ENCODE measurements around the gene GTF2IRD1.
"Not testable (repeated sequence)": the region's sequence is repeated elsewhere in the genome, so short reads cannot be mapped to it uniquely, and the experiment has no call there.

GTF2IRD1 gene

DNA sequence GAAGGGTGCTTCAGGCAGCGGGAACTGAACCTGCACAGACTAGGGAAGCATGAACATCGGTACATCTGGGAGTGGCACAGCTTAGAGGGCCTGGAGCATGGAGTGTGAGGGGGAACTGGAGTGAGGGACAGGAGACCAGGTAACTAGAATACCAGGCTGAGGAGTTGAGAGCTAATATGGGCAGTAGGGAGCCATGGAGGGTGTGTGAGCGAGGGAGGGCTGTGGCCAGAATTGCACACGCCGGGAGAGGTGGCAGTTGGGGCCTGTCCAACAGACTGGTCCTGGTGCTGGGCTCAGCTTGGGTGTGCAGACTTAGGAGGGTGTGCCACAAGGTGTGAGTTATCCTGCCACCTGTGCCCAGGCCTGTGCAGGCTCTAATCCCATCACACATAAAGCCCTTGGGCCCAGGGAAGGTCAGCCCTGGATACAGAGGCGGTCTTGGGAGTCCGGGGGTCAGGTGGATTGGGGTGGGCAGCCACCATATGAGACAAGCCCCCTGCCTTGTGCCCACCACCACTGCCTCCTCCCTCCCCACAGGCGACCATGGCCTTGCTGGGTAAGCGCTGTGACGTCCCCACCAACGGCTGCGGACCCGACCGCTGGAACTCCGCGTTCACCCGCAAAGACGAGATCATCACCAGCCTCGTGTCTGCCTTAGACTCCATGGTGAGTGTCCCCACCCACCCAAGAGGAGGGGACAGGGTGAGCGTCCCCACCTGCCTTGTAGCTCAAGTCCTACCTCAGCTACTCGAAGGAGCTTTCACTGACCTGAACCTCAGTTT, 54.0 kb downstream of the GTF2IRD1 start:
- DNase-seq (ENCODE audit: extremely low read depth in 1 of 2, low read depth in 1 of 2) = no peak

GRCh38 chr7:74509453-74509852, 55.7 kb downstream of the GTF2IRD1 start:
- DNase-seq (ENCODE audit: extremely low read depth in 1 of 2, low read depth in 1 of 2) = not testable (repeated sequence)

- DNase-seq (ENCODE audit: extremely low read depth in 1 of 2, low read depth in 1 of 2) = no peak
Observed at GRCh38 chr7:74511345-74511744, 57.6 kb downstream of the GTF2IRD1 start.

DNA sequence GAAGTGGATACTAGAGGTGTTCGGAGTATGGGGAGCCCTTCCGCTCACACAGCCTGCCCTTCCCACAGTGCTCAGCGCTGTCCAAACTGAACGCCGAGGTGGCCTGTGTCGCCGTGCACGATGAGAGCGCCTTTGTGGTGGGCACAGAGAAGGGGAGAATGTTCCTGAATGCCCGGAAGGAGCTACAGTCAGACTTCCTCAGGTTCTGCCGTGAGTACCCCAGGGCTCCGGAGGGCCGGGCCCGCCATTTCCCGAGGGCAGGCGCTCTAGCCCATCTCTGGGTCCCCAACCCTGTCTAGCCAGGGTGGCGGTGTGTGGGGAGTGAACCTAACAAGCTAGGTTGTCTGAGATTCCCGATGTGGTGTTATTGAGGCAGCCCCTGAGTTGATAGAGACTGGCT, 59.1 kb downstream of the GTF2IRD1 start:
- DNase-seq (ENCODE audit: extremely low read depth in 1 of 2, low read depth in 1 of 2) = no peak

DNA sequence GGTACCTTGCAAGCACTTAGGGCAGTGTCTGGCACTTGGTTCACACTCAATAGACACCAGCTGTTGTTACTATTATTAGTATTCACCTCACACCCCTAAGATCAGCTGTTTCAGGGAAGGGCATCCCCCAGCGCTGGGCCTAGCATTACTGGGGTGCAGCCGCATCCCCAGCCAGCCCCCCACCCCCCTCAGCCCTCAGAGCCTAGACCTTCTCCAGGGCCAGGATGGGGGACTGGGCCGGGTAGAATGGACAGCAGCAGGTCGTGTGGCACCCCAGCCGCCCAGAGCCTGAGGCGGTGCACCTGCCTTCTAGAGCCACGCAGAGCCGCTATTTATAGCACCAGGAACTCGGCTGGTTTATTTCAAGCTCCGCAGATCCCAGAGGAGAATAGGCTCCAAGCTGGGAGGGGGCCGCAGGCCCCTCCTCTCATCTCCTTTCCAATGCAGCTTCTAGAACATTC, 60.5 kb downstream of the GTF2IRD1 start:
- DNase-seq (ENCODE audit: extremely low read depth in 1 of 2, low read depth in 1 of 2) = no peak

GRCh38 chr7:74515276-74515675, 61.6 kb downstream of the GTF2IRD1 start:
- no peak for DNase-seq (ENCODE audit: extremely low read depth in 1 of 2, low read depth in 1 of 2)

- DNase-seq (ENCODE audit: extremely low read depth in 1 of 2, low read depth in 1 of 2) = no peak
Observed at GRCh38 chr7:74516214-74516613, 62.5 kb downstream of the GTF2IRD1 start.

GRCh38 chr7:74518041-74518440, 64.3 kb downstream of the GTF2IRD1 start:
- DNase-seq (ENCODE audit: extremely low read depth in 1 of 2, low read depth in 1 of 2) = no peak

GRCh38 chr7:74518654-74519053, 64.9 kb downstream of the GTF2IRD1 start:
- DNase-seq (ENCODE audit: extremely low read depth in 1 of 2, low read depth in 1 of 2) = no peak

DNA sequence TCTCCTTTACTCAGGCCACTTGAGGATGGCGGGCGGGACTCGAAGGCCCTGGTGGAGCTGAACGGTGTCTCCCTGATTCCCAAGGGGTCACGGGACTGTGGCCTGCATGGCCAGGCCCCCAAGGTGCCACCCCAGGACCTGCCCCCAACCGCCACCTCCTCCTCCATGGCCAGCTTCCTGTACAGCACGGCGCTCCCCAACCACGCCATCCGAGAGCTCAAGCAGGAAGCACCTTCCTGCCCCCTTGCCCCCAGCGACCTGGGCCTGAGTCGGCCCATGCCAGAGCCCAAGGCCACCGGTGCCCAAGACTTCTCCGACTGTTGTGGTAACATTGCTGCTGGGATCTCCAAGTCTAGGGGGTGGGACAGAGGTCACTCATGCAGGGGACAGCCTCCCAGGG, 65.7 kb downstream of the GTF2IRD1 start:
- DNase-seq (ENCODE audit: extremely low read depth in 1 of 2, low read depth in 1 of 2) = no peak

GRCh38 chr7:74521855-74522254, 68.1 kb downstream of the GTF2IRD1 start:
- no peak for DNase-seq (ENCODE audit: extremely low read depth in 1 of 2, low read depth in 1 of 2)

GRCh38 chr7:74522281-74522905, 68.7 kb downstream of the GTF2IRD1 start:
- DNase-seq (ENCODE audit: extremely low read depth in 1 of 2, low read depth in 1 of 2) = no peak

- DNase-seq (ENCODE audit: extremely low read depth in 1 of 2, low read depth in 1 of 2) = no peak
Observed at GRCh38 chr7:74523015-74523414, 69.3 kb downstream of the GTF2IRD1 start.

GRCh38 chr7:74525140-74525539, 71.4 kb downstream of the GTF2IRD1 start:
- DNase-seq (ENCODE audit: extremely low read depth in 1 of 2, low read depth in 1 of 2) = no peak

- DNase-seq (ENCODE audit: extremely low read depth in 1 of 2, low read depth in 1 of 2) = no peak
Observed at GRCh38 chr7:74525881-74526280, 72.2 kb downstream of the GTF2IRD1 start.

DNA sequence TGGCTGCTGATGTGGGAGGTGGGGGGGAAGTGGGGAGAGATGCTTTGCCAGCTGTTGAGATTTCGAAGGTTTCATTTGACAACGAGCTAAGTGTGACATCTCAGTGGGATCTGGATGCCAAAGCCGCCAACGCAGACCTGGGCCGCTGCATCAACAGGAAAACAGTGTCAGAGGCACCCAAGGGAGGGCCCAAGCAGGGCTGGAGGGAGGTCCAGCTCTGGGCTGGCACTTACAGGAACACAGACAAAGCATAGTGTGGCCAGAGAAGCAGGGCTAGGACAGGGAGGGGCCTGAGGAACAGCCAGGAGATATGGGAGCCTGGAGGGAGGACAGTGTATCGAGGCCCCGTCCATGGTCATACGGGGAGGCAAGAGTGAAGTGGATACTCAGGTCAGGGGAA, 73.1 kb downstream of the GTF2IRD1 start:
- no peak for DNase-seq (ENCODE audit: extremely low read depth in 1 of 2, low read depth in 1 of 2)

GRCh38 chr7:74527842-74528241, 74.1 kb downstream of the GTF2IRD1 start:
- DNase-seq (ENCODE audit: extremely low read depth in 1 of 2, low read depth in 1 of 2) = no peak

DNA sequence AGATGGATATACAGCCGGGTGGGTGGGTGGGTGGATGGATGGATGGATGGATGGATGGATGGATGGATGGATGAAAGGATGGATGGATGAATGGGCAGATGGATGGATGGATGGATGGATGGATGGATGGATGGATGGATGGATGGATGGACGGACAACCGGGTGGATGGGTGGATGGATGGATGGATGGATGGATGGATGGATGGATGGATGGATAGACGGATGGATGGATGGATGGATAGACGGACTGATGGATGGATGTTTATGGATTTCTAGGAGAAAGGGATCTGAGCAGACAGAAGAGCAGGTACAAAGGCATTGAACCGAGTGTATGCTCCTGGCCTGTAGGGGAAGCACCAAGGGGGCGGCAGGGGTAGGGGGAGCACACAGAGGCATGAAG, 75.1 kb downstream of the GTF2IRD1 start:
- DNase-seq (ENCODE audit: extremely low read depth in 1 of 2, low read depth in 1 of 2) = not testable (repeated sequence)

- DNase-seq (ENCODE audit: extremely low read depth in 1 of 2, low read depth in 1 of 2) = no peak
Observed at GRCh38 chr7:74535951-74536356, 82.2 kb downstream of the GTF2IRD1 start.

GRCh38 chr7:74541937-74542336, 88.2 kb downstream of the GTF2IRD1 start:
- DNase-seq (ENCODE audit: extremely low read depth in 1 of 2, low read depth in 1 of 2) = not testable (repeated sequence)

DNA sequence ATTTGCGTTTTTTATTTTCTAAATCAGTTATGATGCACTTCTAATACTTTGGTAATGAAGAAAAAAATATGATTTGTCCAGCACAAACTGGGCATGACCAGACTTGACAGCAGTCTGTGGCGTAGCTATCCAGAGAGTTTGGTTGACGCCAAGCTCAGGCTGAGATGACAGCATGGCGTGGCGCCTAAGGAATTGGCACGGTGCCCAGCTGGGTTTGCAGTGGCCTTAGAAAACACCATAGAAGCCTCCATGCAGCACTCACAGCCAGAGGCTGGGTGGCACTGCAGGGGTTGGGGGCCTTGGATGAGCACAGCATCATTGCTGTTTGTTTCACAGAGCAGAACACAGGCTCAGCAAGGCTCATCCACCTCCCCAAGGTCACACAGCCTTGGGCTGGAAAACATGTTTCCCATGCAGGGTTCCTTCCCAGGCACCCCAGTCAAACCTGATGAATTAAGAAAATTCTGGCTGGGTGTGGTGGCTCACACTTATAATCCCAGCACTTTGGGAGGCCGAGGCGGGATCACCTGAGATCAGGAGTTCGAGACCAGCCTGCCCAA, 88.9 kb downstream of the GTF2IRD1 start:
- DNase-seq (ENCODE audit: extremely low read depth in 1 of 2, low read depth in 1 of 2) = no peak

Data from activated CD8-positive, alpha-beta memory T cell treated with anti-CD3 and anti-CD28 coated beads for 1 hour (primary cell).